IMR-90 (cell line): ENCODE measurements around the gene GABRR3. TPM values are rescaled to one million over a fixed set of nuclear protein-coding genes. Genes with fewer than 3 reads are reported as not detected.

Experiments used
- ATAC-seq: fragments of 200-7000 bp; cut with Tn5 transposase; 2 replicates; pipeline ENCODE4 v1.9.1; 2020; ENCODE audit warnings: low read depth, mild to moderate bottlenecking, moderate library complexity
- BruUV-seq: library from RNA; stranded (reverse); fragments of 400-500 nt; replicated peaks from 2 replicates; lab custom pipeline; 2021; lab: Mats Ljungman, UMichigan
- CTCF ChIA-PET: fragments of 300-600 bp; formaldehyde crosslinking; extraction: SDS; loops from one replicate; lab custom pipeline; 2021; ENCODE audit warnings: antibody characterized with exemption; lab: Yijun Ruan, JAX
- POLR2A ChIA-PET: fragments of 300-600 bp; sonication (Branson Sonifier 250); formaldehyde crosslinking; loops from one replicate; lab custom pipeline; 2022; ENCODE audit warnings: antibody characterized with exemption; ENCODE audit not compliant: unreplicated experiment; lab: Charles Lee
- DNase-seq: peaks from one replicate; pipeline ENCODE4 v3.0.0; 2013
- H2AFZ ChIP-seq: replicated peaks from 2 replicates; pipeline ENCODE3; 2013; ENCODE audit warnings: low read length, mild to moderate bottlenecking; ENCODE audit not compliant: poor library complexity
- H2AK5ac ChIP-seq: 2 replicates; pipeline ENCODE4 v1.6.1; 2013; ENCODE audit warnings: low read depth, low read length, inconsistent platforms
- H2AK9ac ChIP-seq: replicated peaks from 2 replicates; pipeline ENCODE3; 2013; ENCODE audit warnings: mild to moderate bottlenecking, low read depth, low read length, moderate library complexity; ENCODE audit not compliant: poor library complexity
- H2BK120ac ChIP-seq: 2 replicates; pipeline ENCODE4 v1.6.1; 2013; ENCODE audit warnings: low read depth, low read length, inconsistent platforms
- H2BK15ac ChIP-seq: 3 replicates; pipeline ENCODE4 v1.6.1; 2013; ENCODE audit warnings: low read depth, low read length, inconsistent platforms
- H2BK20ac ChIP-seq: 2 replicates; pipeline ENCODE4 v1.6.1; 2013; ENCODE audit warnings: low read depth, mild to moderate bottlenecking, inconsistent platforms, low read length, moderate library complexity
- H2BK5ac ChIP-seq: 2 replicates; pipeline ENCODE4 v1.6.1; 2013; ENCODE audit warnings: mild to moderate bottlenecking, low read depth, low read length, inconsistent platforms; ENCODE audit not compliant: poor library complexity, severe bottlenecking
- H3K14ac ChIP-seq: replicated peaks from 2 replicates; pipeline ENCODE4 v1.6.1; 2013; ENCODE audit warnings: low read depth, low read length, inconsistent platforms
- H3K18ac ChIP-seq: 2 replicates; pipeline ENCODE4 v1.6.1; 2013; ENCODE audit warnings: low read depth, low read length, control low read depth
- H3K23ac ChIP-seq: 2 replicates; pipeline ENCODE4 v1.6.1; 2013; ENCODE audit warnings: low read depth, low read length, inconsistent platforms
- H3K27ac ChIP-seq: 2 replicates; pipeline ENCODE4 v1.5.1; 2013; ENCODE audit warnings: mild to moderate bottlenecking, control low read depth, low read length; ENCODE audit not compliant: insufficient read depth
- H3K27me3 ChIP-seq: 2 replicates; pipeline ENCODE4 v1.6.1; 2013; ENCODE audit warnings: low read length; ENCODE audit not compliant: control insufficient read depth, insufficient read depth
- H3K36me3 ChIP-seq: 2 replicates; pipeline ENCODE4 v1.6.1; 2013; ENCODE audit warnings: low read length, mixed read lengths; ENCODE audit not compliant: control insufficient read depth, insufficient read depth
- H3K4ac ChIP-seq: 2 replicates; pipeline ENCODE4 v1.6.1; 2013; ENCODE audit warnings: low read depth, low read length, inconsistent platforms
- H3K4me1 ChIP-seq: 2 replicates; pipeline ENCODE4 v1.6.1; 2013; ENCODE audit warnings: low read length, mixed read lengths; ENCODE audit not compliant: control insufficient read depth, insufficient read depth
- H3K4me2 ChIP-seq: 2 replicates; pipeline ENCODE4 v1.6.1; 2013; ENCODE audit warnings: low read depth, mild to moderate bottlenecking, control low read depth, low read length, moderate library complexity
- H3K4me3 ChIP-seq: 2 replicates; pipeline ENCODE4 v1.5.1; 2013; ENCODE audit warnings: low read depth, mild to moderate bottlenecking, control low read depth, low read length, moderate library complexity; ENCODE audit not compliant: insufficient read depth
- H3K56ac ChIP-seq: 2 replicates; pipeline ENCODE4 v1.6.1; 2013; ENCODE audit warnings: low read length, inconsistent platforms; ENCODE audit not compliant: insufficient read depth; ENCODE audit errors: extremely low read depth
- H3K79me1 ChIP-seq, 2 experiments: 2 replicates each; pipeline ENCODE4 v1.6.1; 2013; ENCODE audit warnings: low read length in 2 of 2, inconsistent platforms in 1 of 2, low read depth in 1 of 2
- H3K9ac ChIP-seq: 2 replicates; pipeline ENCODE4 v1.6.1; 2013; ENCODE audit warnings: low read depth, low read length, control low read depth
- H3K9me1 ChIP-seq: 2 replicates; pipeline ENCODE4 v1.6.1; 2013; ENCODE audit warnings: low read length, inconsistent platforms; ENCODE audit not compliant: insufficient read depth
- H3K9me3 ChIP-seq: 2 replicates; pipeline ENCODE4 v1.6.1; 2013; ENCODE audit warnings: low read length; ENCODE audit not compliant: control insufficient read depth, insufficient read depth
- H4K20me1 ChIP-seq: 2 replicates; pipeline ENCODE4 v1.6.1; 2013; ENCODE audit warnings: low read length, inconsistent platforms; ENCODE audit not compliant: insufficient read depth
- H4K5ac ChIP-seq: 2 replicates; pipeline ENCODE4 v1.6.1; 2013; ENCODE audit warnings: mild to moderate bottlenecking, low read depth, low read length, control low read depth
- H4K8ac ChIP-seq, 2 experiments: 2 replicates each; pipeline ENCODE4 v1.6.1; 2013; ENCODE audit warnings: low read depth in 2 of 2, low read length in 2 of 2, control low read depth in 1 of 2, inconsistent platforms in 1 of 2
- H4K91ac ChIP-seq: 2 replicates; pipeline ENCODE4 v1.6.1; 2013; ENCODE audit warnings: low read depth, low read length, inconsistent platforms; ENCODE audit not compliant: insufficient read depth
- ELK1 ChIP-seq: fragments of 150-350 bp; IDR thresholded peaks from 2 replicates; pipeline ENCODE4 v1.6.1; 2016; ENCODE audit warnings: low read depth, mild to moderate bottlenecking, low read length, moderate library complexity, borderline replicate concordance
- MAFK ChIP-seq: IDR thresholded peaks from 2 replicates; pipeline ENCODE4 v1.6.1; 2012; ENCODE audit warnings: low read depth, low read length, improper control_type of control experiment
- MAZ ChIP-seq: IDR thresholded peaks from 2 replicates; pipeline ENCODE4 v1.6.1; 2012; ENCODE audit warnings: low read depth, mild to moderate bottlenecking, low read length, improper control_type of control experiment, moderate library complexity, borderline replicate concordance
- NFE2L2 ChIP-seq: fragments of 150-350 bp; IDR thresholded peaks from 2 replicates; pipeline ENCODE4 v1.6.1; 2016; ENCODE audit warnings: low read depth, mild to moderate bottlenecking, low read length
- RCOR1 ChIP-seq: IDR thresholded peaks from 2 replicates; pipeline ENCODE4 v1.6.1; 2012; ENCODE audit warnings: mild to moderate bottlenecking, low read length, improper control_type of control experiment; ENCODE audit not compliant: insufficient replicate concordance
- USF2 ChIP-seq: fragments of 150-350 bp; IDR thresholded peaks from 2 replicates; pipeline ENCODE4 v1.6.1; 2017; ENCODE audit warnings: mild to moderate bottlenecking, antibody characterized with exemption, low read length, low read depth
- WGBS, 2 experiments: methylation state at CpG; one replicate each; pipeline versions ENCODE4 v1.1.5 to v1.1.7; 2013; ENCODE audit warnings: missing lambda C conversion rate in 2 of 2; ENCODE audit not compliant: insufficient read length in 1 of 2; ENCODE audit errors: extremely low coverage in 2 of 2; 5-methylcytosine and 5-hydroxymethylcytosine counted together
- dilution Hi-C: fragments of 300-500 bp; cut with HindIII; formaldehyde crosslinking; loops from one replicate; pipeline ENCODE4 v1.14.3; 2018; ENCODE audit warnings: low sequenced_read_pairs; ENCODE audit not compliant: unreplicated experiment
- in situ Hi-C: fragments of 300-500 bp; cut with MboI; formaldehyde crosslinking; loops from 3 replicates; pipeline ENCODE4 v1.14.3; 2019; ENCODE audit warnings: low sequenced_read_pairs, inconsistent platforms, mixed read lengths
- intact Hi-C: fragments of 100-400 bp; cut with micrococcal nuclease; formaldehyde crosslinking; loops from 2 replicates; pipeline ENCODE4 v1.10.0; 2022
- polyA plus RNA-seq, 3 experiments: library from polyadenylated mRNA; depleted of rRNA; stranded (reverse); fragments of >200 nt; gene quantifications; 2 replicates each; pipeline ENCODE4 v1.2.3, GENCODE V29; 2012; ENCODE audit warnings: low replicate concordance in 1 of 3
- total RNA-seq: library from RNA; depleted of rRNA; stranded (reverse); fragments of >200 nt; gene quantifications from 2 replicates; pipeline ENCODE4 v1.2.3, GENCODE V29; 2012

GABRR3 gene
- total and polyA plus RNA-seq, 2 of the 4 experiments (the other 2 are of a cell fraction) = not detected

GRCh38 chr3:98038876-98039275 lies 3.8 kb upstream of the GABRR3 start (continued):
- no peak for TF ChIP-seq MAFK
- no peak for TF ChIP-seq ELK1

GRCh38 chr3:98038286-98038685 lies 3.2 kb upstream of the GABRR3 start:
- no peak overlapping the region for H3K18ac ChIP-seq
- H3K36me3 ChIP-seq = no peaks in the 10 kb centered on the region
- H2AFZ ChIP-seq = no peak overlapping the region
- no peak overlapping the region for H3K9ac ChIP-seq
- no peak overlapping the region for H3K23ac ChIP-seq
- no peaks in the 10 kb centered on the region for H3K27me3 ChIP-seq
- DNase-seq (no peak), ATAC-seq (no peak)
- H3K27ac ChIP-seq = no peak overlapping the region
- CTCF ChIA-PET = interaction anchor here (2.7 kb wide), 1 partner anchor 291 kb away, joined by 16 read pairs; no protein-coding TSS in a partner anchor
- no CpG with 5 or more reads among the region's 3 CpGs for WGBS, 2 experiments
- H3K4ac ChIP-seq = no peak overlapping the region
- no peak overlapping the region for H2BK15ac ChIP-seq
- no peak overlapping the region for H3K4me3 ChIP-seq
- no peak overlapping the region for H4K91ac ChIP-seq
- POLR2A ChIA-PET = no interaction called here
- H4K5ac ChIP-seq = no peak overlapping the region
- H4K8ac ChIP-seq = no peak overlapping the region
- H2BK20ac ChIP-seq = no peak overlapping the region
- H2AK9ac ChIP-seq = no peak overlapping the region
- H2BK120ac ChIP-seq = no peak overlapping the region
- intact Hi-C loops = loop anchor here (5.0 kb wide), 2 partner anchors 534 to 549 kb away; no protein-coding TSS in a partner anchor
- no peaks in the 10 kb centered on the region for H3K79me1 ChIP-seq
- H3K4me1 ChIP-seq = no peaks in the 10 kb centered on the region
- no peak overlapping the region for H3K14ac ChIP-seq
- no peaks in the 10 kb centered on the region for H3K9me3 ChIP-seq
- dilution Hi-C loops = loop anchor here (25.0 kb wide), 1 partner anchor 299 kb away; no protein-coding TSS in a partner anchor
- no peaks in the 10 kb centered on the region for H3K9me1 ChIP-seq
- H3K56ac ChIP-seq = no peak overlapping the region
- H2AK5ac ChIP-seq = no peak overlapping the region
- in situ Hi-C loops = loop anchor here (10.0 kb wide), 1 partner anchor 537 kb away; no protein-coding TSS in a partner anchor
- no peaks in the 10 kb centered on the region for H4K20me1 ChIP-seq
- H3K4me2 ChIP-seq = no peak overlapping the region
- no peak for TF ChIP-seq USF2
- TF ChIP-seq MAZ = no peak
- TF ChIP-seq NFE2L2 = no peak
- no peak for TF ChIP-seq RCOR1
- BruUV-seq = no TSS peak
- H2BK5ac ChIP-seq = no peak overlapping the region
